Measurements from ENCODE around the gene COMT. TPM values are rescaled to one million over a fixed set of nuclear protein-coding genes. Genes with fewer than 3 reads are reported as not detected.

COMT gene
- polyA plus RNA-seq, 1 experiment, result 332 TPM

DNA sequence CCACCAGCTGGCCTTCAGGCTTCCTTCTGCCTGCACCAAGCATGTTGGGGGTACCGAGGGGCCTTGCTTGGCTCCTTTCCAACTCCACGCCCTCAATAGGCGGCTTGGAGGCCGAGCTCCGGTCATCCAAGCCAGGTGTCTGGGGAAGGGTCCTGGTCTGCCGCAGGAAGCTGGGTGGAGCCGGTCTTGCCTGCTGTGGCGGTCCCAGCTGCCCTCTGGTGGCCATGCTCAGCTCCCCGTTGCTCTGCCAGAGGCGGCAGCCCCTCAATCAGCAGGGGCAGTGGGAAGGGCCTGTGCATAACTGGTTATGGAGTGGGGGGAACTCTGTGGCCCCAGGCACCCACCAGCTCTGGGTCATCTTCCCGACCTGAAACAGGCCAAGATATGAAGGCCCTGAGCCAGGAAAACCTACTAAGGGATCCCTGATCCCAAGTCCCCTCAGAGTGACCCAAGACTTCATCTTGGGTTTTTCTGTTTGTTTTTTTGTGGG lies 71.9 kb downstream of the COMT start:
- TF ChIP-seq, protein P1, sequence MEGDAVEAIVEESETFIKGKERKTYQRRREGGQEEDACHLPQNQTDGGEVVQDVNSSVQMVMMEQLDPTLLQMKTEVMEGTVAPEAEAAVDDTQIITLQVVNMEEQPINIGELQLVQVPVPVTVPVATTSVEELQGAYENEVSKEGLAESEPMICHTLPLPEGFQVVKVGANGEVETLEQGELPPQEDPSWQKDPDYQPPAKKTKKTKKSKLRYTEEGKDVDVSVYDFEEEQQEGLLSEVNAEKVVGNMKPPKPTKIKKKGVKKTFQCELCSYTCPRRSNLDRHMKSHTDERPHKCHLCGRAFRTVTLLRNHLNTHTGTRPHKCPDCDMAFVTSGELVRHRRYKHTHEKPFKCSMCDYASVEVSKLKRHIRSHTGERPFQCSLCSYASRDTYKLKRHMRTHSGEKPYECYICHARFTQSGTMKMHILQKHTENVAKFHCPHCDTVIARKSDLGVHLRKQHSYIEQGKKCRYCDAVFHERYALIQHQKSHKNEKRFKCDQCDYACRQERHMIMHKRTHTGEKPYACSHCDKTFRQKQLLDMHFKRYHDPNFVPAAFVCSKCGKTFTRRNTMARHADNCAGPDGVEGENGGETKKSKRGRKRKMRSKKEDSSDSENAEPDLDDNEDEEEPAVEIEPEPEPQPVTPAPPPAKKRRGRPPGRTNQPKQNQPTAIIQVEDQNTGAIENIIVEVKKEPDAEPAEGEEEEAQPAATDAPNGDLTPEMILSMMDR (IDR thresholded peaks at IDR 0.05; ENCODE audit: insufficient read depth, low read depth, low read length), result peak; percentile 81
- H3K36me3 ChIP-seq (ENCODE audit: control insufficient read depth, insufficient read depth, low read length), result no peaks in the 10 kb centered on the region
- CTCF ChIA-PET, result interaction anchor here (0.7 to 6.3 kb wide), 20 partner anchors 9 to 334 kb away, joined by 3 to 97 read pairs (median 5); no protein-coding TSS in a partner anchor
- H3K27me3 ChIP-seq (ENCODE audit: control insufficient read depth, insufficient read depth, low read length), result peaks cover 5% of the 10 kb centered on the region
- POLR2A ChIA-PET, result no interaction called here
- DNase-seq (ENCODE audit: low read depth), result no peak
- H3K4me3 ChIP-seq (ENCODE audit: low read depth, low read length), result no peak overlapping the region

DNA sequence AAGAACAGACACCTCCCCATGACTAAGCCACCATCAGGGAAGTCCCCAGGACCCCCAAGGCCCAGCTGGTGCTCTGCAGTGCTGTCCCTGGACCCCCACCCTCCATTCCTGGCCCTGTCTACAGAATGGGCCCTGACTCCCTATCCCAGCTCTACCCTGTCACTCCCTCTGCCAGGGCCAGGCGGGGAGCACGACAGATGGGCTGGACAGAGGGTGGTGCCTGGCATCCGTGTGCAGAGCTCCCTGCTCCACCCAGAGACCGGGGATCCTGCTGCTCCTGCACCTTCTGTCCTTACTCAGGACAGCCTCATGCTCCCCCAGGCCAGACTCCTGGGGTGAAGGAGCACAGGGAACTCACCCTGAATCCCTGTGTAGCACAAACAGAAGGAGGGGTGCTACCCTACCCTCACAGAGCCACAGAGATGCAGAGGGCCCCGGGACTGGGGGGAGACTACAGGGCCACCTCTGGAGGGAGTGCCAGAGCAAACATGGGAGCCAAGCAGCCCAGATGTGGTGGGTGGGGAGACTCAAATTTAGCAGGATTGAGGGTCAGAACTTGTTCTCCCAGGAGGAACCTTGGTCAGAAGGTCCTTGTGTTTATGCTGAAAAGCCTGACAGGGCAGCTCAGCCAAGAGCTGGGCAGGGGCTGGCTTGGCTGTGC lies 73.1 kb downstream of the COMT start:
- H3K36me3 ChIP-seq (ENCODE audit: control insufficient read depth, insufficient read depth, low read length), result no peaks in the 10 kb centered on the region
- ChIA-PET CTCF (interaction anchor here (1.2 to 6.3 kb wide), 8 partner anchors 19 to 284 kb away, joined by 3 to 97 read pairs (median 11); no protein-coding TSS in a partner anchor), POLR2A (no interaction called here)
- no peak overlapping the region for H3K4me3 ChIP-seq (ENCODE audit: low read depth, low read length)
- TF ChIP-seq, protein P1 (IDR thresholded peaks at IDR 0.05; ENCODE audit: insufficient read depth, low read depth, low read length), result no peak
- peaks cover 6% of the 10 kb centered on the region for H3K27me3 ChIP-seq (ENCODE audit: control insufficient read depth, insufficient read depth, low read length)
- no peak for DNase-seq (ENCODE audit: low read depth)

DNA sequence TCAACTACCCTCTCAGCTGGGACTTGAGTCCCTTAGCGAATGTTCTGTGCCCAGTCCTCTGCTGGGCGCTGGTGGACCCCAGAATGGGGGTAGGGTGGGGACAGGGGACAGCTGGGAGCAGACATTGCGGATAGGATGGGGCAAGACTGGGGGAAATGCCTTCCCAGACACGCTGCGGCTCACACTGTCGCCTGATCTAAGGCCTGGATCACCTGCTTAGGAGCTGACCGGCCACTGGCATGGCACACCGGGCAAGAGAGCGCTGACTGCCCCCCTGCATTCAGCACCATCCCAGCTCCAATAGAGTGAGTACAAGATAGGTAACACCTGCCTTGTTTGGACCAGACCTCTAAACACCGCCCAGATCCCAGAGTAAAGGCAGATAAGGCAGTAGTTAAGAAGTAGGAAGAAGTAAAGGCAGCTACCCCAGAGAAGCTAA lies 73.6 kb downstream of the COMT start:
- ChIA-PET CTCF (interaction anchor here (1.2 to 6.3 kb wide), 5 partner anchors 25 to 285 kb away, joined by 3 to 97 read pairs (median 12); no protein-coding TSS in a partner anchor), POLR2A (no interaction called here)
- Histone ChIP-seq H3K4me3 (ENCODE audit: low read depth, low read length) (no peak overlapping the region), H3K36me3 (ENCODE audit: control insufficient read depth, insufficient read depth, low read length) (no peaks in the 10 kb centered on the region), H3K27me3 (ENCODE audit: control insufficient read depth, insufficient read depth, low read length) (peaks cover 6% of the 10 kb centered on the region)
- TF ChIP-seq, protein P1 (IDR thresholded peaks at IDR 0.05; ENCODE audit: insufficient read depth, low read depth, low read length), result no peak
- DNase-seq (ENCODE audit: low read depth), result no peak

DNA sequence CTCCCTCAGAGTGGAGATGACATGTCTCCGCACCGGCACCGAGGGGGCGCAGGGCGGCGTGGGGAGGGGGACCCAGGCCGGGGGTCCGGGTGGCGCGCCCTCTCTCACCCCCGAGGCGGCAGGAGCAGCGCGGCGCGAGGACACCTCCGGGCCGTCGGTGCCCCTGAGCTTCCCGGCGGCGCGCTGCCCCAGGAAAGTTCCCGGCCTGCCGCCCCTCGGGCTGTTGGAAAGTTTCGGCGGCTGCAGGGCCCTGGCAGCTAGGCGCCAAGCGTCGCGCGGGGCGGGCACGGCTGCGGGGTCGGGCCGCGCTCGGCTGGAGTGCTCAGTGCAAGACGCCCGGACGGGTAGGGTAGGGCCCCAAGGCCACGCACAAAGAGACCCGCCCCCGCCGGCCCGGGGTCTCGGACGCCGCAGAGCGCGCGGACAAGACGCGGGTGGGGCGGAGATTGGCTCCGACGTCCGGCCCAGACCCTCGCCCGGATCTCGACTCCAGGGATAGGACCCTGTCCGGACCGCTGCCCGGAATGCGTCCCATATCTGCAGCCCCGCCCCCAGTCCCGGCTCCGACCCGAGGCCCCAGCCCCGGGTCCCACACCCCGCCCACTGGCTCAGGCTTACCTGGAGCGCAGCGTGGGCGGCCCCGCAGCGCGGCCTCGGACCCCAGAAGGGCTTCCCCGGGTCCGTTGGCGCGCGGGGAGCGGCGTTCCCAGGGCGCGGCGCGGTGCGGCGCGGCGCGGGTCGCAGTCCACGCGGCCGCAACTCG lies 74.6 kb downstream of the COMT start:
- CTCF ChIA-PET, result interaction anchor here (1.8 to 6.3 kb wide), 4 partner anchors 26 to 286 kb away, joined by 5 to 97 read pairs (median 20); no protein-coding TSS in a partner anchor
- no peaks in the 10 kb centered on the region for H3K36me3 ChIP-seq (ENCODE audit: control insufficient read depth, insufficient read depth, low read length)
- peaks cover 6% of the 10 kb centered on the region for H3K27me3 ChIP-seq (ENCODE audit: control insufficient read depth, insufficient read depth, low read length)
- TF ChIP-seq, protein P1 (IDR thresholded peaks at IDR 0.05; ENCODE audit: insufficient read depth, low read depth, low read length), result no peak
- POLR2A ChIA-PET, result no interaction called here
- H3K4me3 ChIP-seq (ENCODE audit: low read depth, low read length), result peak overlapping the region; percentile 54
- DNase-seq (ENCODE audit: low read depth), result no peak

Data from BJ (cell line).